CD4-positive, CD25-positive, alpha-beta regulatory T cell (primary cell): ENCODE results near the gene SLC44A2. TPM values are rescaled to one million over a fixed set of nuclear protein-coding genes. Genes with fewer than 3 reads are reported as not detected.
"Not testable (repeated sequence)": the region's sequence is repeated elsewhere in the genome, so short reads cannot be mapped to it uniquely, and the experiment has no call there.

ENCODE experiments used
- ATAC-seq, 2 donors: fragments of 150-1000 bp; cut with Tn5 transposase; one replicate each; pipeline ENCODE4 v1.10.0; 2021; ENCODE audit warnings: low read depth in 2 of 2, moderate number of reproducible peaks in 2 of 2, moderate library complexity in 1 of 2
- DNase-seq, 3 donors: peaks; one replicate each; pipeline versions ENCODE4 v3.0.0 to v3.0.0-alpha.2; 2012 to 2022; ENCODE audit warnings: mixed read lengths in 1 of 3
- H3K27ac ChIP-seq: one replicate; pipeline ENCODE4 v1.7.0; 2013; ENCODE audit warnings: mild to moderate bottlenecking, low read length; ENCODE audit not compliant: insufficient read depth, poor library complexity, severe bottlenecking
- H3K27me3 ChIP-seq: one replicate; pipeline ENCODE4 v1.7.0; 2013; ENCODE audit warnings: low read length; ENCODE audit not compliant: control insufficient read depth, insufficient read depth
- H3K36me3 ChIP-seq: one replicate; pipeline ENCODE4 v1.7.0; 2013; ENCODE audit warnings: mild to moderate bottlenecking, low read length, moderate library complexity; ENCODE audit not compliant: control insufficient read depth, insufficient read depth
- H3K4me1 ChIP-seq: 2 replicates; pipeline ENCODE4 v1.7.0; 2013; ENCODE audit warnings: mild to moderate bottlenecking, low read length; ENCODE audit not compliant: insufficient read depth, control insufficient read depth, poor library complexity, severe bottlenecking
- H3K4me3 ChIP-seq: one replicate; pipeline ENCODE4 v1.7.0; 2013; ENCODE audit warnings: low read depth, mild to moderate bottlenecking, low read length, moderate library complexity
- H3K9me3 ChIP-seq, 2 experiments: 1 replicate in 1 of 2; 2 replicates in 1 of 2; pipeline ENCODE4 v1.7.0; 2013; ENCODE audit warnings: low read length in 2 of 2, mild to moderate bottlenecking in 1 of 2, moderate library complexity in 1 of 2; ENCODE audit not compliant: control insufficient read depth in 2 of 2
- H3K27ac Mint-ChIP-seq, 3 donors: one replicate each; pipeline ENCODE4 v1.8.0; 2020 to 2022; ENCODE audit warnings: mild to moderate bottlenecking in 3 of 3, mixed read lengths in 3 of 3, moderate library complexity in 2 of 3
- H3K27me3 Mint-ChIP-seq: one replicate; pipeline ENCODE4 v1.8.0; 2022; ENCODE audit warnings: mild to moderate bottlenecking, mixed read lengths
- H3K36me3 Mint-ChIP-seq: one replicate; pipeline ENCODE4 v1.8.0; 2020; ENCODE audit warnings: mixed read lengths
- H3K4me1 Mint-ChIP-seq, 4 donors: one replicate each; pipeline ENCODE4 v1.8.0; 2020 to 2022; ENCODE audit warnings: mixed read lengths in 4 of 4, mild to moderate bottlenecking in 1 of 4
- H3K4me3 Mint-ChIP-seq, 4 donors: one replicate each; pipeline ENCODE4 v1.8.0; 2020 to 2022; ENCODE audit warnings: mild to moderate bottlenecking in 4 of 4, mixed read lengths in 4 of 4, moderate library complexity in 3 of 4
- H3K9me3 Mint-ChIP-seq, 7 donors: one replicate each; pipeline ENCODE4 v1.8.0; 2020 to 2022; ENCODE audit warnings: mixed read lengths in 7 of 7, mild to moderate bottlenecking in 3 of 7, moderate library complexity in 2 of 7
- polyA plus RNA-seq, 4 donors: library from polyadenylated mRNA; unstranded; fragments of 300-500 nt; fragmentation: Illumina TruSeq; gene quantifications; one replicate each; pipeline ENCODE4 v1.2.3, GENCODE V29; 2021
- total RNA-seq: library from RNA; stranded (reverse); gene quantifications from one replicate; pipeline ENCODE4 v1.2.3, GENCODE V29; 2022

The SLC44A2 gene
- total and polyA plus RNA-seq, 5 donors from 2014 or later = 225 to 280 (median 254) TPM

DNA sequence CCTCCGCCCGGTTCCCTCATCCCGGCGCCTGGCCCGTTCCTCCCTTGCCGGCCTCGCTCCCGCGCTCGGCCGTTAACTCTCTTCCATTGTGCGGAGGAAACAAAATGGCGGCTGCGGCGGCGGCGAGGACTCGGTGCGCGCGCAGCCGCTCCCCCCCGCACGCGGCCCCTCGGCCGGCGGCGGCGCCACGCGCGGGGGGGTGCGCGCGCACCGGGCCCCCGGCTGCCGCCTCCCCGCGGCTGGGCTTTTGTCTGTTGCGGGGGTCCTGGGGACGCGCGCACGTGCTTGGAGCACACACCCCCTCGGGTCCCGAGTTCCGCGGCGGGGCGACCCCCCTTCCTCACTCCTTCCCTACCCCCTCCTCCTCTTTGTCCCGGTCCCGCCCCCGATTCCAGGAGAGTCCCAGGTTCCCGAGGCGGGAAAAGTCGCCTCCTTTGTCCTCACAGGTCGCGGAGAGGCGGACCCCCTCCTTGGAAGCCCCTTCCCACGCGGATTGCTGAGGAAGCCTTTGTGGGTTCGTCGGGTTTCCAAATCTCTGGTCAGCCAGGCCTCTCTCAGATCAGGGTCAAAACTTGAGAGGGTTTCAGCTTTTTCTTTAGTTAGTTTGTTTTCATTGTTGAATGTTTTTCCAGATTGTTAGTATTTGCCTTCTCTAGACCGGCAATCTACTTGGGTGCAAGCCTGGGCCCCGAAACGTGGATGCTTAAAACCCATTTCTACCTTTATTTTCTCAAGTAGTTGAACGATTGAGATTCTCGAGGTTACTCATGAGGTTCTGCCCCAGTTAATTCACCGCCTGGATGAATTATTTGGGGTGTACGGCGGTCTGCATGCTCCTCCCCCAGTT lies 29.5 kb downstream of the SLC44A2 start:
- Histone ChIP-seq H3K27ac (peak overlapping the region; percentile 100), H3K27me3 (no peaks in the 10 kb centered on the region), H3K4me3 (peak overlapping the region; percentile 79), H3K9me3 (no peaks in the 10 kb centered on the region), H3K4me1 (peaks cover 62% of the 10 kb centered on the region), H3K36me3 (peaks cover 3% of the 10 kb centered on the region)
- ATAC-seq = peak; percentile 5 to 7
- peaks cover 23 to 69% (median 34%) of the 10 kb centered on the region in 4 donors for H3K4me1 Mint-ChIP-seq
- peak overlapping the region; percentile 95 to 99 (median 99) for H3K27ac Mint-ChIP-seq
- peaks cover 14% of the 10 kb centered on the region for H3K36me3 Mint-ChIP-seq
- peaks cover 11% of the 10 kb centered on the region for H3K27me3 Mint-ChIP-seq
- peak in 2 of 3 donors; percentile 63 to 67 for DNase-seq
- H3K9me3 Mint-ChIP-seq = no peaks in the 10 kb centered on the region
- peak overlapping the region; percentile 95 to 97 (median 97) for H3K4me3 Mint-ChIP-seq

GRCh38 chr19:10655457-10656312 lies 30.3 kb downstream of the SLC44A2 start:
- peaks cover 62% of the 10 kb centered on the region for H3K4me1 ChIP-seq
- H3K9me3 ChIP-seq = no peaks in the 10 kb centered on the region
- Mint-ChIP-seq H3K9me3 (no peaks in the 10 kb centered on the region), H3K4me1 (peaks cover 23 to 74% (median 33%) of the 10 kb centered on the region in 4 donors), H3K27me3 (peaks cover 11% of the 10 kb centered on the region), H3K27ac (peak overlapping the region; percentile 95 to 96 (median 95)), H3K36me3 (peaks cover 18% of the 10 kb centered on the region), H3K4me3 (peak overlapping the region; percentile 93 to 97 (median 94))
- no peaks in the 10 kb centered on the region for H3K27me3 ChIP-seq
- ATAC-seq = no peak
- H3K36me3 ChIP-seq = peaks cover 8% of the 10 kb centered on the region
- peak in 1 of 3 donors; percentile 16 for DNase-seq
- peak overlapping the region; percentile 79 for H3K4me3 ChIP-seq
- peak overlapping the region; percentile 100 for H3K27ac ChIP-seq

DNA sequence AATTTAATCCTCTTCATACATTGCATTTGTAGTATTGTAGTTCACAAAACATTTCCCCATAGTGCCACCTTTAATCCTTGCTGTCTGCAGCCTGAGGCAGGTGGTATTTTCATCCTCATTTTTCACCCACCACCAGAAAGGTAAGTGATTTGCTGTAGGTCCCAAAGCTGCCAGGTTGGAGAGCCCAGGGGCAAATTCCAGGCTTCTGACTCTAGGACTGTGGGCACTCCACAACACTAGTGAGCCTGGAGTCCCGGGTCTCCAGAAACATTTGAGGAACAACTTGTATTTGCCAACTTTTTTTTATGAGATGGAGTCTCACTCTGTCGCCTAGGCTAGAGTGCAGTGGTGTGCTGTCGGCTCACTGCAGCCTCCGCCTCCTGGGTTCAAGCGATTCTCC lies 35.0 kb downstream of the SLC44A2 start:
- H3K4me1 ChIP-seq = peaks cover 53% of the 10 kb centered on the region
- no peaks in the 10 kb centered on the region for H3K27me3 Mint-ChIP-seq
- no peaks in the 10 kb centered on the region for H3K9me3 ChIP-seq
- peak overlapping the region in 2 of 3 donors; percentile 65 to 71 for H3K27ac Mint-ChIP-seq
- peaks cover 20% of the 10 kb centered on the region for H3K36me3 Mint-ChIP-seq
- peaks cover 17% of the 10 kb centered on the region for H3K36me3 ChIP-seq
- peaks cover 24 to 86% (median 35%) of the 10 kb centered on the region in 4 donors for H3K4me1 Mint-ChIP-seq
- no peaks in the 10 kb centered on the region for H3K9me3 Mint-ChIP-seq
- DNase-seq = no peak
- ATAC-seq = no peak
- H3K4me3 Mint-ChIP-seq = peak overlapping the region in 2 of 4 donors; percentile 54 to 74
- H3K27me3 ChIP-seq = no peaks in the 10 kb centered on the region
- H3K27ac ChIP-seq = no peak overlapping the region
- no peak overlapping the region for H3K4me3 ChIP-seq

- Mint-ChIP-seq H3K4me1 (peaks cover 15 to 82% (median 27%) of the 10 kb centered on the region in 4 donors), H3K4me3 (peak overlapping the region in 2 of 4 donors; percentile 41 to 56), H3K9me3 (no peaks in the 10 kb centered on the region), H3K36me3 (peaks cover 15% of the 10 kb centered on the region), H3K27ac (peak overlapping the region in 1 of 3 donors; percentile 77), H3K27me3 (no peaks in the 10 kb centered on the region)
- Histone ChIP-seq H3K4me1 (peaks cover 47% of the 10 kb centered on the region), H3K9me3 (no peaks in the 10 kb centered on the region), H3K27me3 (no peaks in the 10 kb centered on the region), H3K27ac (no peak overlapping the region), H3K36me3 (peaks cover 20% of the 10 kb centered on the region), H3K4me3 (no peak overlapping the region)
- ATAC-seq = no peak
- DNase-seq = no peak
Measured at GRCh38 chr19:10661946-10662345, 36.6 kb downstream of the SLC44A2 start.

GRCh38 chr19:10662384-10663251 lies 37.3 kb downstream of the SLC44A2 start:
- H3K4me1 Mint-ChIP-seq = peaks cover 15 to 79% (median 27%) of the 10 kb centered on the region in 4 donors

DNA sequence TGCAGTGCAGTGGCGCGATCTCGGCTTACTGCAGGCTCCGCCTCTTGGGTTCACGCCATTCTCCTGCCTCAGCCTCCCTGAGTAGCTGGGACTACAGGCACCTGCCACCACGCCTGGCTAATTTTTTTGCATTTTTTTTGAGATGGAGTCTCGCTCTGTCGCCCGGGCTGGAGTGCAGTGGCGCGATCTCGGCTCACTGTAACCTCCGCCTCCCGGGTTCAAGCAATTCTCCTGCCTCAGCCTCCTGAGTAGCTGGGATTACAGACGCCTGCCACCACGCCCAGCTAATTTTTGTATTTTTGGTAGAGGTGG lies 37.9 kb downstream of the SLC44A2 start:
- H3K9me3 Mint-ChIP-seq = not testable (repeated sequence)

More at GRCh38 chr19:10662384-10663251, 37.3 kb downstream of the SLC44A2 start:
- H3K36me3 ChIP-seq = peaks cover 19% of the 10 kb centered on the region
- ATAC-seq = no peak
- H3K4me3 ChIP-seq = no peak overlapping the region
- H3K4me1 ChIP-seq = peaks cover 47% of the 10 kb centered on the region
- DNase-seq = no peak
- H3K27me3 ChIP-seq = no peaks in the 10 kb centered on the region
- peaks cover 12% of the 10 kb centered on the region for H3K36me3 Mint-ChIP-seq
- H3K9me3 ChIP-seq = no peaks in the 10 kb centered on the region
- no peaks in the 10 kb centered on the region for H3K27me3 Mint-ChIP-seq
- H3K9me3 Mint-ChIP-seq = no peaks in the 10 kb centered on the region
- no peak overlapping the region for H3K27ac ChIP-seq
- H3K4me3 Mint-ChIP-seq = peak overlapping the region in 3 of 4 donors; percentile 41 to 56 (median 55)
- H3K27ac Mint-ChIP-seq = peak overlapping the region in 2 of 3 donors; percentile 60 to 77

GRCh38 chr19:10667867-10668266 lies 42.5 kb downstream of the SLC44A2 start:
- Histone ChIP-seq H3K4me1 (peaks cover 31% of the 10 kb centered on the region), H3K4me3 (no peak overlapping the region), H3K27me3 (no peaks in the 10 kb centered on the region), H3K9me3 (no peaks in the 10 kb centered on the region), H3K36me3 (peaks cover 32% of the 10 kb centered on the region), H3K27ac (no peak overlapping the region)
- Mint-ChIP-seq H3K27me3 (no peaks in the 10 kb centered on the region), H3K36me3 (peaks cover 12% of the 10 kb centered on the region), H3K9me3 (no peaks in the 10 kb centered on the region), H3K27ac (peak overlapping the region in 1 of 3 donors; percentile 69), H3K4me3 (peak overlapping the region in 2 of 4 donors; percentile 27 to 62), H3K4me1 (peaks cover 5 to 58% (median 38%) of the 10 kb centered on the region in 4 donors)
- no peak for ATAC-seq
- no peak for DNase-seq

More for the DNA sequence above, 37.9 kb downstream of the SLC44A2 start:
- H3K4me3 ChIP-seq, H3K27ac ChIP-seq, ATAC-seq, H3K27me3 Mint-ChIP-seq, H3K27me3 ChIP-seq, H3K9me3 ChIP-seq, H3K27ac Mint-ChIP-seq, DNase-seq: not testable (repeated sequence)
- peaks cover 47% of the 10 kb centered on the region for H3K4me1 ChIP-seq
- Mint-ChIP-seq H3K36me3 (peaks cover 12% of the 10 kb centered on the region), H3K4me1 (peaks cover 15 to 82% (median 31%) of the 10 kb centered on the region in 4 donors), H3K4me3 (peak overlapping the region in 3 of 4 donors; percentile 55 to 70 (median 63))
- H3K36me3 ChIP-seq = peaks cover 21% of the 10 kb centered on the region
